Progenitor cell of endocrine pancreas (in vitro differentiated cells): ENCODE data around the gene ARPC1B. TPM values are rescaled to one million over a fixed set of nuclear protein-coding genes. Genes with fewer than 3 reads are reported as not detected.
"Not testable (repeated sequence)": the region's sequence is repeated elsewhere in the genome, so short reads cannot be mapped to it uniquely, and the experiment has no call there.

Experiments used
- DNase-seq: peaks from one replicate; pipeline ENCODE4 v3.0.0; 2021; ENCODE audit warnings: low spot score; ENCODE audit not compliant: unreplicated experiment
- H3K27ac Mint-ChIP-seq: 2 replicates; pipeline ENCODE4 v1.8.0; 2021; ENCODE audit warnings: mild to moderate bottlenecking, moderate library complexity, mixed read lengths
- H3K27me3 Mint-ChIP-seq: 2 replicates; pipeline ENCODE4 v1.8.0; 2021; ENCODE audit warnings: mixed read lengths
- H3K36me3 Mint-ChIP-seq: 2 replicates; pipeline ENCODE4 v1.8.0; 2022; ENCODE audit warnings: mixed read lengths; ENCODE audit not compliant: insufficient read depth
- H3K4me1 Mint-ChIP-seq: 2 replicates; pipeline ENCODE4 v1.8.0; 2021; ENCODE audit warnings: low read depth, mixed read lengths
- H3K4me3 Mint-ChIP-seq: 2 replicates; pipeline ENCODE4 v1.8.0; 2021; ENCODE audit warnings: low read depth, mild to moderate bottlenecking, moderate library complexity, mixed read lengths
- H3K9me3 Mint-ChIP-seq: 2 replicates; pipeline ENCODE4 v1.8.0; 2021; ENCODE audit warnings: low read depth, mixed read lengths
- total RNA-seq: library from RNA; stranded (reverse); gene quantifications from 2 replicates; pipeline ENCODE4 v1.2.1, GENCODE V29; 2021
- TF ChIP-seq, protein P1 (sequence below): fragments of 200-600 bp; sonication (generic); IDR thresholded peaks from one replicate; pipeline ENCODE4 v1.5.0; 2021; ENCODE audit warnings: antibody characterized with exemption, mild to moderate bottlenecking; ENCODE audit not compliant: unreplicated experiment

ARPC1B gene
- total RNA-seq, 1 donor from 2014 or later, result 28.2 TPM

DNA sequence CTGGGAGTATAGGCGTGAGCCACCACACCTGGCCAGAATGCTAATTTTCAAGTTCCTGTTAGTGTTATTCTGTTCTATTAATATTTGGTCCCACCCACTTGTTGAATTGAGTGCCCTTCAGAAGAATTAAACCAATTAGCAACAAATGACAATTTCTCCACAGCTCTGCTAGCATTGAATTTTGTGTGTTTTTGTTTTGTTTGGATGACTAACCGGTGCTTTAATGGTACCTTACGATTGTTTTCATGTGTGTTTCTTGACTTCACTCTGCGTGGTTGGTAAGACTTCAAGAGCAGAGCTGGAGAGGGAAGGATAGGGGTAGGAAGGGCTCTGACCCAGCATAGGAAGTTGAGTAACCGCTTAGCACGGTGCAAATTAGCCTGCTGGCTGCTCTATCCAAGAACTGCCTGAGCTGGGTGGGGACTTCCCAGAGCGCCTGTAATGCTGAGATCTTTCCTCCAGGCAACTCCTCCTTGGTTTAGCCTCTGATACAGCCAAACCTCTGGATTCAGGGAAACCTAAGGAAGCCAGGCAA is 4.6 kb downstream of the ARPC1B start:
- no peaks in the 10 kb centered on the region for H3K27me3 Mint-ChIP-seq
- TF ChIP-seq, protein P1, sequence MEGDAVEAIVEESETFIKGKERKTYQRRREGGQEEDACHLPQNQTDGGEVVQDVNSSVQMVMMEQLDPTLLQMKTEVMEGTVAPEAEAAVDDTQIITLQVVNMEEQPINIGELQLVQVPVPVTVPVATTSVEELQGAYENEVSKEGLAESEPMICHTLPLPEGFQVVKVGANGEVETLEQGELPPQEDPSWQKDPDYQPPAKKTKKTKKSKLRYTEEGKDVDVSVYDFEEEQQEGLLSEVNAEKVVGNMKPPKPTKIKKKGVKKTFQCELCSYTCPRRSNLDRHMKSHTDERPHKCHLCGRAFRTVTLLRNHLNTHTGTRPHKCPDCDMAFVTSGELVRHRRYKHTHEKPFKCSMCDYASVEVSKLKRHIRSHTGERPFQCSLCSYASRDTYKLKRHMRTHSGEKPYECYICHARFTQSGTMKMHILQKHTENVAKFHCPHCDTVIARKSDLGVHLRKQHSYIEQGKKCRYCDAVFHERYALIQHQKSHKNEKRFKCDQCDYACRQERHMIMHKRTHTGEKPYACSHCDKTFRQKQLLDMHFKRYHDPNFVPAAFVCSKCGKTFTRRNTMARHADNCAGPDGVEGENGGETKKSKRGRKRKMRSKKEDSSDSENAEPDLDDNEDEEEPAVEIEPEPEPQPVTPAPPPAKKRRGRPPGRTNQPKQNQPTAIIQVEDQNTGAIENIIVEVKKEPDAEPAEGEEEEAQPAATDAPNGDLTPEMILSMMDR, result no peak
- peaks cover 3% of the 10 kb centered on the region for H3K36me3 Mint-ChIP-seq
- H3K27ac Mint-ChIP-seq, result peak overlapping the region; percentile 26
- H3K4me1 Mint-ChIP-seq, result no peaks in the 10 kb centered on the region
- no peak overlapping the region for H3K4me3 Mint-ChIP-seq
- DNase-seq, result no peak
- no peaks in the 10 kb centered on the region for H3K9me3 Mint-ChIP-seq

GRCh38 chr7:99379693-99380031 is 5.1 kb downstream of the ARPC1B start:
- not testable (repeated sequence) for H3K27me3 Mint-ChIP-seq, H3K27ac Mint-ChIP-seq, H3K36me3 Mint-ChIP-seq, H3K4me1 Mint-ChIP-seq, DNase-seq, H3K9me3 Mint-ChIP-seq, H3K4me3 Mint-ChIP-seq

DNA sequence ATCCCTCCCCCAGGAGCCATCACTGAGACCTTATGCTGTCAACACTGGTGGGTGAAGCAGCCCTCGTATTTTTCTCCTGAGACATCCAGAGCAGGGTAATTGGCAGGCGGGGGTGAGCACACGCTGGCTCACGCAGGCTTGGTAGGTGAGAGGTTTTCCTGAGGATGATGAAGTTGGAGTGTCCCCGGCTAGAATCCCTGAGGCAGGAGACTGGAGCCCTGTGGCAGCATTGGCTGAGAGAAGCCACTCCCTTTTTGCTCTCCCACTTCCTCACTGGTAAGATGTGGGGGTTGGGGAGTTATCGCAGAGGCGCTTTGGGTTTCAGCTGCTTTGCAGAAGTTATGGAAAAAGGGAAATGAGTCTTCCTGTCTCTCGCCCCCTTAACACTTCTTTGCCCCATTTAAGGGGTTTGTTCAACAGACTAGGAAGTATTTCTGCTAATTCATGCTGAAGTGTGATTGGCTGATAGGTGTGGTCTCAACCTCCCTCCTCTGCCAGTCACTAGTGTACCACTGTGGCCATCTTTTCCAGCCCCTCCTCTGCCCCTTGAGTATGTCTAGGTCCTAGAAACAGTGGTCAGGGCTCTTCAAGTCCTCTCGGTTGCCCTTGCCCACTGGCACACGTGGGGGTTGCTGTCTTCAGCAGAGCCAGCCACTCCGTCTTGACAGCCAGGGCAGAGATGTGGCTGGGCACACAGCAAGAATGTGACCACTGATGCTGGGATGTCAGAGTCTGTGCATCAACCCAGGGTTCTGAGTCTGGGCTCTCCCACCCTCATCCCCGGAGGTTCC is 5.7 kb downstream of the ARPC1B start:
- no peak overlapping the region for H3K4me3 Mint-ChIP-seq
- no peak for DNase-seq

DNA sequence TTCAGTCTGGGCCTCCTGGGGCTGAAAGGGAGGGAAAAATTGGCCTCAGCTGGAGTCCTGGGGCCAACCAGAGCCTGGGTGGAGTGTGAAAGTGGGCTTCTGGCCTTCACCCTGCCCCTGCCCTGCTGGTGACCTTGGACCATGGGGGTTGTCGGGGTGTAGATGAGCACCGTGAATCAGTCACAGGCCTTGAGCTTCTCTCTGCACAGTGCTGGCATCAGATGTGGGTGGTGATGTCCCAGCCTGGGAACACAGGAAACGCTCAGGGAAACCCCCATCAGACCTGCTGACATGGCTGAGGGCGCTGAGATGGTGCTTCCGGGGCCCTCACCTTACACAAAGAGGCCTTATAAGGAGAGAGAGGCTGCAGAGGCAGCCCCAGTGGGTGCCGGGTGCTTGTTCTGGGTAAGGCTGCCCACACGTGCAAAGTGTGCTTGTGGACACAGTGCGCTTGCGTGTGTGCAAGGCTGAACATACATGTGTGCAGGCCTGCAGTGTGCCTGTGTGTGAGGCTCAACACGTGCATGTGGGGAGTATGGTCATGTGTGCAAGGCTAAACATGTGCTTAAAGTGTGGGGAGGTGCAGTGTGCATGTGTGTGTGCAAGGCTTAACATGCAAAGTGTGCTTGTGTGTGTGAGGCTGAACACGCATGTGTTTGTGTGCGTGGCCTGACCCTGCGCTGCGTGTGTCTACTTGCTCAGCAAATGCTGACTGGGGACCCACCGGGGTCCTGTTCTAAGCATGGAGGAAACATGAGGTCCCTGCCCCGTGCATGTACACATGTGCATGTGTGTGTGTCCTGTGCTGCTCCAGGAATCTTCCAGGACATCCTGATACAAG is 6.5 kb downstream of the ARPC1B start:
- Mint-ChIP-seq H3K9me3 (no peaks in the 10 kb centered on the region), H3K27me3 (no peaks in the 10 kb centered on the region), H3K27ac (no peak overlapping the region), H3K36me3 (peaks cover 3% of the 10 kb centered on the region), H3K4me3 (no peak overlapping the region), H3K4me1 (no peaks in the 10 kb centered on the region)
- TF ChIP-seq, protein P1, result no peak
- no peak for DNase-seq

More for the DNA sequence above, 5.7 kb downstream of the ARPC1B start:
- H3K4me1 Mint-ChIP-seq, result no peaks in the 10 kb centered on the region
- H3K27ac Mint-ChIP-seq, result no peak overlapping the region
- peaks cover 3% of the 10 kb centered on the region for H3K36me3 Mint-ChIP-seq
- H3K9me3 Mint-ChIP-seq, result no peaks in the 10 kb centered on the region
- TF ChIP-seq, protein P1, result no peak
- H3K27me3 Mint-ChIP-seq, result no peaks in the 10 kb centered on the region

DNA sequence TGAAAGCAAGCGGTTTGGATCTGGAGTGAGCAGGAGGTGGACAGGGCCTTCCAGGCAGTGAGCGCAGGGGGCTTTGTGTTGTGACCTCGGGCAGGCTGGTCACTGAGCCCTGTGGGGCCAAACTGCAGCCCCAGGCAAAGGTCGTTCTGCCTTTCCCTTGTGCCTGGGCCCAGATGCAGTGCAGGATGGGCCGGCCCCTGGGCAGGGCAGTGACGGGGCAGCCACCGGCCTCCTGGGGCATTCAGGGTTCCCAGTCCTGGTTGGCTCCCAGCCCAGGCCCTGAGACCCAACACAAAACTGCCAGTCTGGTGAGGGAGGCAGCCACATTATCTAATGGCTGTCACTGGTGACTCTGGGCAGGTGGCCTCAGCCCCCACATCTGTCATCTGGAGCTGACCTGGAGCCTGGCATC is 7.1 kb downstream of the ARPC1B start:
- no peak overlapping the region for H3K4me3 Mint-ChIP-seq
- H3K27ac Mint-ChIP-seq, result no peak overlapping the region
- no peaks in the 10 kb centered on the region for H3K27me3 Mint-ChIP-seq
- no peak for DNase-seq
- H3K4me1 Mint-ChIP-seq, result no peaks in the 10 kb centered on the region
- peaks cover 6% of the 10 kb centered on the region for H3K36me3 Mint-ChIP-seq
- no peaks in the 10 kb centered on the region for H3K9me3 Mint-ChIP-seq
- TF ChIP-seq, protein P1, result no peak
